KOPT-K1 (cell line): Measurements from ENCODE around the gene FBXL7.

ENCODE experiments used
- H3K27ac ChIP-seq: fragments of 200-600 bp; sonication (generic); 2 replicates; pipeline ENCODE4 v1.5.1; 2016; ENCODE audit warnings: antibody characterized with exemption, mild to moderate bottlenecking, low read depth, low read length; ENCODE audit not compliant: poor library complexity, severe bottlenecking
- H3K36me3 ChIP-seq: fragments of 200-600 bp; sonication (generic); 2 replicates; pipeline ENCODE4 v1.5.1; 2017; ENCODE audit warnings: antibody characterized with exemption, mild to moderate bottlenecking, low read length, moderate library complexity; ENCODE audit not compliant: insufficient read depth
- H3K9me3 ChIP-seq: fragments of 200-600 bp; sonication (generic); 2 replicates; pipeline ENCODE4 v1.5.1; 2017; ENCODE audit warnings: antibody characterized with exemption, low read length, mild to moderate bottlenecking; ENCODE audit not compliant: insufficient read depth, poor library complexity, severe bottlenecking

Gene FBXL7

GRCh38 chr5:15618938-15619337, 119.0 kb downstream of the FBXL7 start:
- Histone ChIP-seq H3K27ac (no peak overlapping the region), H3K36me3 (no peaks in the 10 kb centered on the region), H3K9me3 (no peaks in the 10 kb centered on the region)

GRCh38 chr5:15620501-15620900, 120.5 kb downstream of the FBXL7 start:
- Histone ChIP-seq H3K27ac (no peak overlapping the region), H3K9me3 (no peaks in the 10 kb centered on the region), H3K36me3 (no peaks in the 10 kb centered on the region)

- Histone ChIP-seq H3K27ac (no peak overlapping the region), H3K36me3 (no peaks in the 10 kb centered on the region), H3K9me3 (no peaks in the 10 kb centered on the region)
These were observed 121.1 kb downstream of the FBXL7 start for GRCh38 chr5:15621094-15621493.

GRCh38 chr5:15623794-15624193, 123.8 kb downstream of the FBXL7 start:
- Histone ChIP-seq H3K27ac (no peak overlapping the region), H3K36me3 (no peaks in the 10 kb centered on the region), H3K9me3 (no peaks in the 10 kb centered on the region)

- Histone ChIP-seq H3K9me3 (no peaks in the 10 kb centered on the region), H3K27ac (no peak overlapping the region), H3K36me3 (no peaks in the 10 kb centered on the region)
These were observed 127.1 kb downstream of the FBXL7 start for GRCh38 chr5:15627109-15627508.

- no peak overlapping the region for H3K27ac ChIP-seq
- H3K36me3 ChIP-seq: no peaks in the 10 kb centered on the region
- H3K9me3 ChIP-seq: no peaks in the 10 kb centered on the region
These were observed 127.7 kb downstream of the FBXL7 start for GRCh38 chr5:15627647-15628046.

GRCh38 chr5:15630441-15630840, 130.5 kb downstream of the FBXL7 start:
- no peaks in the 10 kb centered on the region for H3K9me3 ChIP-seq
- H3K27ac ChIP-seq: no peak overlapping the region
- H3K36me3 ChIP-seq: no peaks in the 10 kb centered on the region

GRCh38 chr5:15634591-15635288, 134.8 kb downstream of the FBXL7 start:
- no peak overlapping the region for H3K27ac ChIP-seq
- H3K36me3 ChIP-seq: no peaks in the 10 kb centered on the region
- no peaks in the 10 kb centered on the region for H3K9me3 ChIP-seq

GRCh38 chr5:15635289-15635616, 135.3 kb downstream of the FBXL7 start:
- no peaks in the 10 kb centered on the region for H3K36me3 ChIP-seq

GRCh38 chr5:15637345-15637744, 137.4 kb downstream of the FBXL7 start:
- Histone ChIP-seq H3K9me3 (no peaks in the 10 kb centered on the region), H3K27ac (no peak overlapping the region), H3K36me3 (no peaks in the 10 kb centered on the region)

More at GRCh38 chr5:15635289-15635616, 135.3 kb downstream of the FBXL7 start:
- H3K27ac ChIP-seq: no peak overlapping the region
- no peaks in the 10 kb centered on the region for H3K9me3 ChIP-seq

- H3K9me3 ChIP-seq: no peaks in the 10 kb centered on the region
- H3K27ac ChIP-seq: no peak overlapping the region
- H3K36me3 ChIP-seq: no peaks in the 10 kb centered on the region
These were observed 137.9 kb downstream of the FBXL7 start for GRCh38 chr5:15637886-15638285.

- H3K36me3 ChIP-seq: no peaks in the 10 kb centered on the region
- no peak overlapping the region for H3K27ac ChIP-seq
- H3K9me3 ChIP-seq: no peaks in the 10 kb centered on the region
These were observed 138.3 kb downstream of the FBXL7 start for GRCh38 chr5:15638296-15638695.

- Histone ChIP-seq H3K36me3 (no peaks in the 10 kb centered on the region), H3K27ac (no peak overlapping the region), H3K9me3 (no peaks in the 10 kb centered on the region)
These were observed 139.3 kb downstream of the FBXL7 start for GRCh38 chr5:15639288-15639687.

GRCh38 chr5:15640116-15640515, 140.1 kb downstream of the FBXL7 start:
- H3K9me3 ChIP-seq: no peaks in the 10 kb centered on the region
- H3K27ac ChIP-seq: no peak overlapping the region
- H3K36me3 ChIP-seq: no peaks in the 10 kb centered on the region

GRCh38 chr5:15643731-15644130, 143.8 kb downstream of the FBXL7 start:
- no peaks in the 10 kb centered on the region for H3K9me3 ChIP-seq
- H3K27ac ChIP-seq: no peak overlapping the region
- no peaks in the 10 kb centered on the region for H3K36me3 ChIP-seq

GRCh38 chr5:15645381-15646160, 145.6 kb downstream of the FBXL7 start:
- no peak overlapping the region for H3K27ac ChIP-seq
- H3K9me3 ChIP-seq: no peaks in the 10 kb centered on the region

More at GRCh38 chr5:15645381-15646160, 145.6 kb downstream of the FBXL7 start:
- no peaks in the 10 kb centered on the region for H3K36me3 ChIP-seq
